Suprapubic skin (tissue), 4 donors: Measurements from ENCODE around the gene PGRMC2. TPM values are rescaled to one million over a fixed set of nuclear protein-coding genes. Genes with fewer than 3 reads are reported as not detected.
A peak's percentile ranks its signal among the peaks of the same experiment; 100 is the strongest.

ENCODE experiments used
- DNase-seq, 2 donors: peaks; one replicate each; pipeline ENCODE4 v3.0.0-alpha.2; 2019; ENCODE audit warnings: low spot score in 2 of 2
- H3K27ac ChIP-seq: fragments of 200-600 bp; sonication (generic); one replicate; pipeline ENCODE4 v1.5.1; 2019
- H3K27me3 ChIP-seq: fragments of 200-600 bp; sonication (generic); one replicate; pipeline ENCODE4 v1.5.1; 2019
- H3K36me3 ChIP-seq: fragments of 200-600 bp; sonication (generic); one replicate; pipeline ENCODE4 v1.5.1; 2019
- H3K4me1 ChIP-seq: fragments of 200-600 bp; sonication (generic); one replicate; pipeline ENCODE4 v1.5.1; 2019
- H3K4me3 ChIP-seq: fragments of 200-600 bp; sonication (generic); one replicate; pipeline ENCODE4 v1.5.1; 2019; ENCODE audit warnings: mild to moderate bottlenecking
- H3K9me3 ChIP-seq: fragments of 200-600 bp; sonication (generic); one replicate; pipeline ENCODE4 v1.5.1; 2019
- EP300 ChIP-seq: sonication (generic); formaldehyde crosslinking; IDR thresholded peaks from one replicate; pipeline ENCODE4 v1.6.1; 2017; ENCODE audit warnings: antibody characterized with exemption
- POLR2A ChIP-seq, 2 donors: fragments of 450-650 bp; IDR thresholded peaks; one replicate each; pipeline ENCODE4 v1.6.1; 2017; ENCODE audit warnings: antibody characterized with exemption in 2 of 2, mild to moderate bottlenecking in 2 of 2, moderate library complexity in 2 of 2
- POLR2AphosphoS5 ChIP-seq, 3 donors: sonication (generic); formaldehyde crosslinking; IDR thresholded peaks; one replicate each; pipeline ENCODE4 v1.6.1; 2017; ENCODE audit warnings: antibody characterized with exemption in 3 of 3
- WGBS: methylation state at CpG from one replicate; pipeline ENCODE4 v1.1.5; 2018; 5-methylcytosine and 5-hydroxymethylcytosine counted together
- total RNA-seq, 4 donors: library from RNA; depleted of rRNA; stranded (reverse); fragments of >200 nt; gene quantifications; one replicate each; pipeline ENCODE4 v1.1.0, GENCODE V29; 2016
- TF ChIP-seq, protein P1 (sequence below), 2 donors: fragments of 200-600 bp in 1 of 2; fragments of 450-650 bp in 1 of 2; sonication (generic) in 1 of 2; IDR thresholded peaks; one replicate each; pipeline ENCODE4 v1.5.1; 2016 to 2019; ENCODE audit warnings: antibody characterized with exemption in 2 of 2, mild to moderate bottlenecking in 1 of 2, moderate library complexity in 1 of 2

PGRMC2 gene
- total RNA-seq, 4 donors from 2014 or later, result 47.6 to 68.3 (median 55.2) TPM

DNA sequence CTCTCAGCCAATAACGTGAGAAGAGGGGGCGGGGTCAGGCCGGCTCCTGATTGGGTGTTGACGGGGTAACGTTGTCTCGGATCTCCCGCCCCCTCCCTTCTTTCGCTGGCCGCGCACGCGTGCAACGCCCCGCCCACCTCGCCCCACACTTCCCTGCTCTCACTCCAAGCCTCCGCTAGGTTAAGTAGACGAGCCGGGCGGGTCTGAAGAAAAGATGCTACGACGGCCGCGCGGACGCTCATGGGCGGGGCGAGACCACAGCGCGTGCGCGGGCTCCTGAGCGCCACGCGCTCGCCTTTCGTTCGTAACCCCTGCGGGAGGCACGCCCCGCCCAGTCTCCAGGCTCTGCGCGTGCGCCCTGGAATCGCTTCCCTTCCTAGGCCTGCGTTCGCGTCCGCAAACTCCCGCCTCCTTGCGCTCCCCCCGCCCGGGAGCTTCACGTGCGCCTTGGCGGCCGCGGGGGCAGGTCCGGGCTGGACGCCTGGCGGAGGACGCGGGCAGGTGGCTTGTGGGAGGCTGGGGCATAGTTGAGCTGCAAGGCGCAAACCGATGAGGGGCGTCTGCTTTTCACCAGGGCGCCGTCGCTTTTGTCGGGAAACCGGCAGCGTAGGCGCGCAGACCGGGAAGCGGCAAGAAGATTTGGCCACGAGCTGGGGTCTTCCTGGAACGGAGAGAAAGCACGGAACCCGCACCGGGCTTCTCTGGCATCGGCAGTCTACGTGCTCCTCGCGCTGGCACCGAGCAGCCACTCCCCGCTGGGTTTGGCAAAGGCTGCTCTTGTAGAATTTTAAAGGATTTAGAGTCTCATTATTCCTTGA is 467 bp upstream of the PGRMC2 start:
- Histone ChIP-seq H3K4me1 (peaks cover 49% of the 10 kb centered on the region), H3K36me3 (no peaks in the 10 kb centered on the region), H3K27me3 (no peaks in the 10 kb centered on the region), H3K9me3 (no peaks in the 10 kb centered on the region), H3K27ac (peak overlapping the region; percentile 92), H3K4me3 (peak overlapping the region; percentile 80)
- TF ChIP-seq EP300, result no peak
- peak; percentile 84 to 93 (median 88) for TF ChIP-seq POLR2AphosphoS5 (IDR thresholded peaks at IDR 0.05)
- TF ChIP-seq, protein P1, sequence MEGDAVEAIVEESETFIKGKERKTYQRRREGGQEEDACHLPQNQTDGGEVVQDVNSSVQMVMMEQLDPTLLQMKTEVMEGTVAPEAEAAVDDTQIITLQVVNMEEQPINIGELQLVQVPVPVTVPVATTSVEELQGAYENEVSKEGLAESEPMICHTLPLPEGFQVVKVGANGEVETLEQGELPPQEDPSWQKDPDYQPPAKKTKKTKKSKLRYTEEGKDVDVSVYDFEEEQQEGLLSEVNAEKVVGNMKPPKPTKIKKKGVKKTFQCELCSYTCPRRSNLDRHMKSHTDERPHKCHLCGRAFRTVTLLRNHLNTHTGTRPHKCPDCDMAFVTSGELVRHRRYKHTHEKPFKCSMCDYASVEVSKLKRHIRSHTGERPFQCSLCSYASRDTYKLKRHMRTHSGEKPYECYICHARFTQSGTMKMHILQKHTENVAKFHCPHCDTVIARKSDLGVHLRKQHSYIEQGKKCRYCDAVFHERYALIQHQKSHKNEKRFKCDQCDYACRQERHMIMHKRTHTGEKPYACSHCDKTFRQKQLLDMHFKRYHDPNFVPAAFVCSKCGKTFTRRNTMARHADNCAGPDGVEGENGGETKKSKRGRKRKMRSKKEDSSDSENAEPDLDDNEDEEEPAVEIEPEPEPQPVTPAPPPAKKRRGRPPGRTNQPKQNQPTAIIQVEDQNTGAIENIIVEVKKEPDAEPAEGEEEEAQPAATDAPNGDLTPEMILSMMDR (IDR thresholded peaks at IDR 0.05), result peak; percentile 18 to 19
- TF ChIP-seq POLR2A (IDR thresholded peaks at IDR 0.05), result peak; percentile 18 to 56
- 0% methylated on average over 26 of the region's 86 CpGs for WGBS
- DNase-seq, result peak; percentile 100

DNA sequence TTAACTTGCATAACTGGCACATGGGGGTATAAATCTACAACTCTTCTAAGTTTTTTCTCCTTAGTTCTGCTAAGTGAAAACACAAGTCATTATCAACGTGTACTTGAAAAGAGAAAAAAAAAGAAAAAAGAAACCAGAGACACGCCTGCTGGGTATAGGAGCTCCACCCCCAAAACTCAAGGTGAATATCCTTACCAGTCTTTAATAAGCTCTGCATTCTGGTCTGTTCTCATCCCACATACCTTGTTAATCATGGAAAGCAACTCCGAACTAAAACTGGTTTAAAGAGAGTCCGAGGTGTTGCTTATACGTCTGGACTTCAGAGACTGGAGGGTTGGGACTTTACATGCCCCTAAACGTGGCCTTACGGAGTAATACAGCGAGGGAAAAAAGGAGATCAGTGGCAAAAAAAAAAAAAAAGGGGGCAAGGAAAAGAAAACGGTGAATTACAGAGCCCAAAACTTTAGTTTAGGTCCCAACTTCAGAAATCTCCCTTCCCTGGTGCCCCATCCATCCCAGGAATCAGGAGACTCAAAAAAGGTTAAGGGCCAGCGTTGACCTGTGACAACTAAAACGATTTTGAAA is 1.0 kb downstream of the PGRMC2 start:
- DNase-seq, result no peak
- 1% methylated on average over 11 of the region's 11 CpGs for WGBS

DNA sequence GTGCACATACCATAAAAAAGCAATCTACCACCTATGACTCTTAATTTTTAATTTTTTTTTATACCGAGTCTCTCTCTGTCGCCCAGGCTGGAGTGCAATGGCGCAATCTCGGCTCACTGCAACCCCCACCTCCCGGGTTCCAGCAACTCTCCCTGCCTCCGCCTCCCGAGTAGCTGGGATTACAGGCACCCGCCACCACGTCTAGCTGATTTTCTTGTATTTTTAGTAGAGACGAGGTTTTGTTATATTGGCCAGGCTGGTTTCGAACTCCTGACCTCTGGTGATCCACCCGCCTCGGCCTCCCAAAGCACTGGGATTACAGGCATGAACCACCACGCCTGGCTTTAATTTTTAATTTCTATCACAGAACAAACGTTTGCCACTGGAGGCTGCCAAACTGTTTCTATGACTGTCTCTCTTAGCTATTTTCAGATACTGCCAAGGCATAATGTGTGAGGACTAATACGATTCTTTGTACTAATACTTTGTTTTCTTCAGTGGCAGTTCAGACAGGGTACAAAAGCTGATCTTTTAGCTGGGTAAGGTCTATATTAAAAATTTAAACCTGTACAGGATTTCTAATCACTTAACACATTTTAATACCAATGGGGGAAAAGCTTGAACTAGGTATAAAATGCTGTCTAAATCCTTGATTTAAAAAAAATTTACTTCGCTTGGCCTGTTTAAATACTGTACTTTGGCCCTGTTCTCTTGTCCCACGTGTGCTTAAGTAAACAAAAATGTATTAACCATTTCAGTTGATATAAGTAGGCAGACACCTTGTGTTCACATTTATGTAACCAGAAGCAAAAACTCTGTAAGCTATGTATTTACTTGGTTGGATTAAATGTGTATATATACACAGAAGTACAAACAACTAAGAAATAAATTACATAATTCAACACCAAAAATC is 2.3 kb downstream of the PGRMC2 start:
- Histone ChIP-seq H3K4me1 (peaks cover 62% of the 10 kb centered on the region), H3K4me3 (peak overlapping the region; percentile 80), H3K27me3 (no peaks in the 10 kb centered on the region), H3K36me3 (no peaks in the 10 kb centered on the region), H3K27ac (peak overlapping the region; percentile 92), H3K9me3 (no peaks in the 10 kb centered on the region)
- 58% methylated on average over 18 of the region's 18 CpGs for WGBS
- no peak for TF ChIP-seq POLR2A (IDR thresholded peaks at IDR 0.05)
- TF ChIP-seq EP300, result no peak
- no peak for TF ChIP-seq POLR2AphosphoS5 (IDR thresholded peaks at IDR 0.05)
- TF ChIP-seq, protein P1 (IDR thresholded peaks at IDR 0.05), result no peak
- DNase-seq, result no peak

More for the DNA sequence above, 1.0 kb downstream of the PGRMC2 start:
- peak overlapping the region; percentile 92 for H3K27ac ChIP-seq
- H3K27me3 ChIP-seq, result no peaks in the 10 kb centered on the region
- TF ChIP-seq POLR2AphosphoS5 (IDR thresholded peaks at IDR 0.05), result no peak
- no peak for TF ChIP-seq EP300
- TF ChIP-seq, protein P1 (IDR thresholded peaks at IDR 0.05), result no peak
- TF ChIP-seq POLR2A (IDR thresholded peaks at IDR 0.05), result no peak
- H3K4me1 ChIP-seq, result peaks cover 64% of the 10 kb centered on the region
- H3K36me3 ChIP-seq, result no peaks in the 10 kb centered on the region
- no peaks in the 10 kb centered on the region for H3K9me3 ChIP-seq
- H3K4me3 ChIP-seq, result peak overlapping the region; percentile 80

DNA sequence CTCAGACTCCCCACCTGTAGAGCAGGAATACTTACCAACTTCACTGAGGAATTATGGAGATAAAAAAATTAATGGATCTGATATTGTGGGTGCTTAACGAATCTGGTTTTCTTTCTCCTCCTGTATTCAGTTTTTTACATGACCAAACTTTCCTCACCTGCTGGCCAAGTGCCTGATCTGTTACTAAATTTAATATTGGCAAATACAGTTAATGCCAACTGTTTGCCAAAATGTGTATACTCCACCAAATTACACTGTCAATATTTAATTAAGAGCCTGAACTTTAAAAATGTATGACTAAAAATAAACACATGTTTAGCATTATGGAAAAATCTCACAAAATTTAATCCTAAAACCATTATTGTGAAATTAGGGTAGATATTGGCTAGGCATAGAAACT is 3.3 kb downstream of the PGRMC2 start:
- DNase-seq, result no peak
- Histone ChIP-seq H3K27me3 (no peaks in the 10 kb centered on the region), H3K36me3 (no peaks in the 10 kb centered on the region), H3K4me1 (peaks cover 58% of the 10 kb centered on the region), H3K4me3 (peak overlapping the region; percentile 80), H3K27ac (peak overlapping the region; percentile 92), H3K9me3 (no peaks in the 10 kb centered on the region)
- WGBS, result 25% methylated on average over 1 of the region's 1 CpG
- no peak for TF ChIP-seq POLR2A (IDR thresholded peaks at IDR 0.05)
- TF ChIP-seq, protein P1 (IDR thresholded peaks at IDR 0.05), result no peak
- no peak for TF ChIP-seq POLR2AphosphoS5 (IDR thresholded peaks at IDR 0.05)
- no peak for TF ChIP-seq EP300
